ENCODE data around the gene IRF4.

The IRF4 gene

DNA sequence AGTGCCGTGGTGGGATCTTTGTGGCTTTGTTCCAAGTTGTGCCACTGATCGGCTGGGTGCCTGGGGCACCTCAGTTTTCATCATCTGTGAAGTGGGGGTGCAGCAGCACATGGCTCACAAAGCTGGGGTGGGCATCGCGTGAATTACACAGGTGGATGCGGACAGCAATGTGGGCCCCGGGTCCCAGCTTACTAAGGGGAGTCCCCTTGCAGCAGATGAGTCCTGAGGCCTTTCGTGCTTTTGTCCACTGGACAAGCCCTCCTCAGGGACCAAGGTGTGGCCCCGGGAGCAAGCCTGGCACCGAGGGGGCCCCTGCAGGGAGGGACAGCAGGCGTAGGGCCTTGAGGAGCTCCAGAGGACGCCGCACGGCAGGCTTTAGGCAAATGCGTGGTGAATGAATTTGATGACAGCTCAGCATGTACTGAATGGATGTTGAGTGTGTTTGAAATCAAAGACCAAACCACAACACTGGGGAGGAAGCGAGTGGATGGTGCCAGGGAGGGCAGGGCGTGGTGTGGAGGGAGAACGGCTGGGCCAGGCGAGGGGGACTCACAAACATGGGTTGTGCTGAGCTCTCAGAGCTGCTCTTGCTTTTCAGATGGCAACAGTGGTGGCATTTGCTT, 53.2 kb downstream of the IRF4 start:
- no peak for DNase-seq (ENCODE audit: low spot score)

DNA sequence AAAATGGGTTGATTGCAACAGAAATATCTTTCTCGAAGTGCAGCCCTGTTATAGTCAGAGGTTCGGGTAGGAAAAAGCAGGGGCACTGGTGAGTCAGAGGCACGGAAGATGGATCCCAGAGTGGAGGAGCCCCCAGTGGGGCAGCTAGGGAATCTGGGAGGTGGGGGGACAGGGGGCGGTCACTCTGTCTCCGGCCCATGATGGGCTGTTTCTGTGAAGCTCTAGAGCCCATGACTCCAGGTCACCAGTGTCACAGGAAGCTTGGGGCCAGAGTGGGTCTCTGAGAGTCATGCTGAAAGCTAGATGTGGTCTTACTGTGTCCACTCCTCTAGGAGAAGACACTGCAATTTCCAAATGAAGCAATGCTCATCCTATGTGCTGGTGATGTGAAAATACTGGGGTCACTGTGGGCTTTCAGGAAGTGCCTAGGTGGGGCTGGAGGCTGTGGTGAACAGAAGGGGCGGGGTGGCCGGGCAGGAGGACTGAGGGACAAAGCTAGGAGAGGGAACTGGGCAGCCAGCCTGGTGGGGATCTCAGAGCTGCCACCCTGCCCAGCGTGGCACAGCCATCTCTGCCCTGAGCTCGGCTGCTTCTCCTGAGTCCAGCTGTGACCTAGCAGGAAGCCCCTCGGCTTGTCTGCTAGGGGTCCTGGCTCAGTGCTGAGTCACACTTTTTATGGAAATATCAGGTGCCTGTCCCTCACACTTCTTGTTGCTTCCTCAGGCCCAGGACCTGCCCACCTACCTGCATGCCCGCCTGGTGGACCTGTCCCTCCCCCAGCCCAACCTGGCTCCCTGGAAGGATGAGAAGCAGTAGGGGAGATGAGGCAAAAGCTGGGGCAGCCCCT, 54.2 kb downstream of the IRF4 start:
- no peak for DNase-seq (ENCODE audit: low spot score)

DNA sequence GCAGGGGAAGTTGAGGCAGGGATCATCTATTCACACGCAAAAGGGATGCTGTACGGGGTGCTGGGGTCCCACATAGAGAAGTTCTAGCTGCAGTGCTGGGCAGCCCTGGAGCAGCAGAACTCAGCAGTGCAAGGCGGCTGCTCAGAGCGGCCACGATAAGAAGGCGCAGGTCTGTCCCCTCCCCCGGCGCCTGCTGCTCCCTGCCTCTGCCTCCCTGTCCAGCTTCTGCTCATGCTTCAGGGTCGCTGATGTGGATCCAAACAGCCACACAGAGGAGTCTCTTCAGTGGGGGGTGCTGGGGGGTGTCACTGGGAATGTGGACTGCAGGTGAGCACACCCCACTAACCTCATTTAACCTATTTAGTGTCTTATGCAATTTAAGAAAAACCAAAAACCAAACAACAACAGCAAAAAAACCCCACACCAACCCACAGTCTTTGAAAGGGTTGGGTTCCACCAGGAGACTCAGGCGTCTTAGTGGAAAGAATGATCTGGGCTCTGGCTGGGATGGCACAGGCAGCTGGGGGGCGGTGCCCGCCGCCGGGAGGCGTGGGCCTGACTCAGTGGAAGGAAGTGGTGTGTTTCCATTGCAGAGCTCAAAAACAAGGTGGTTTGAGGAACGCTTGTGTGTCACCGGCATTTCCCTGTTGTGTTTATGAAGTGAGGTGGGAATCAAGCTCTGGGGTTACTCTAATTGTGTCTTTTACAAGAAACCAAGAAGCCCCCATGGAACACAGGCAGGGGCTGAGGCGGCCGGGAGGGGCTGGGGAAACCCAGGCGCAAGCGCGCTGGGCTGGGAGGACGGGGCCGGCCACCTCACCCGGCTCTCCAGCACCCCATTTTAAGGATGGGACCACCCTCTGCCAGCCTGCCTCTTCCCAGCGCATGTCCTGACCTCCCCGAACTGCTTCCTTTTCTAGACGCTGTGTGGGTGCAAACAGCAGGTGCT, 55.1 kb downstream of the IRF4 start:
- no peak for DNase-seq (ENCODE audit: low spot score)

DNA sequence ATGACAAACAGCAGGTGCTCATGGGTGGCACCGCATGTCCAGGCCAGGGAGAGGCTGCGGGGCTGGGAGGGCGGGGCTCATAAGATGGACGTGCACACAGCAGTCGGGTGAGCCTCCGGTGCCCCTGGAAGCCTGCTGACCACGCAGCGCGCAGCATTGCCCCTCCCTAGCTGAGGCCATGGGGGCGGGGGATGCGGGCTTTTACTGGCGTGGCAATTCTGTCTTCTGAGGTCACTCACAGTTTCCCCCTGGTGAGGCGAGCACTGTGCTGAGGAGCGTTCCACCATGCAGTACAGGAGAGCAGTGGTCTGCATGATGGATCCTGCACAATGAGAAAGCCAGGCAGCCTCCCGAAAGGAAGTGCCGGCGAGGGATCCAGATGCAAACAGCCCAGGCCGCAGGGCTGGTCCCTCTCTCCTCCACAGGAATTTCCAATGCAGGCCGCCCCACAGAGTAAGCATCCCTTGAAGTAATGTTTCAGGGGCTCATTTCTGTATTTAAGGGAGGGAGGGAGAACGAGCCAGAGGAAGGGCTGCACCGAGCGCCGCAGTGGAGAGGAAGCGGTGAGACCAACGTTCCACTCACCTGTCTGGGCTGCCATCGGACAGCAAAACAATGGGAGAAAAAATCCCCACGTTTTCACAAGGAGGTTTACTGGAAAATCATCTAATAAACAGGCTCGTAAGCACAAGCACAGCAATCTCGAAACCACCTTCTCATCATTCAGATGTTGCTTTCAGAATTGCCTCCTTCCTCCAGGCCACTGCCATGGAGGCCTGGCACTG, 56.0 kb downstream of the IRF4 start:
- DNase-seq (ENCODE audit: low spot score): no peak

DNA sequence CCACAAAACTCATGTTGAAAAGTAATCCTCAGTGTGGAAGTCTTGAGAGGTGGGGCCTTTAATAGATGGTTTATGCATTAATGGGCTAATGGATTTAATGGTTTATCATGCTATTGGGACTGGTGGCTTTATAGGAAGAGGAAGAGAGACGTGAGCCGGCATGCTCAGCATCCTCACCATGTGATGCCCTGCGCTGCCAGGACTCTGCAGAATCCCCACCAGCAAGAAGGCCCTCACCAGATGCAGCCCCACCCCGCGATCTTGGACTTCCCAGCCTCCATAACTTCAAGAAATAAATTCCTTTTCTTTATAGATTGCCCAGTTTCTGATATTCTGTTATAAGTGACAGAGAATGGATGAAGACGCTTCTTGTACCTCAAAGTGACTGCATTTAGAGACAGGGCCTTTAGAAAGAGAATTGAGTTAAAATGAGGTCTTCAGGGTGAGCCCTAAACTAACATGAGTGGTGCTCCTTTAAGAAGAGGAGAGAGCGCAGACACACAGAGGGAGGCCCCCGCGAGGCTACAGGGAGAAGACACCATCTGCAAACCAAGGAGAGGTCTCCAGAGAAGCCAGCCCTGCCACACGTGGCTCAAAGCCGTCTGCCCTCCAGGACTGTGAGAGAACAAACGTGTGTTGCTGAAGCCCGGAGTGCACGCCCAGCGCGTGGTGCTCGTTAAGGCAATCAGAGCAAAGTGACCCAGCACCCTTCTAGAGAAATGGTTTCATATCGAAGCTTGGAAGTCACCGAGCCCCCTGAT, 56.9 kb downstream of the IRF4 start:
- no peak for DNase-seq (ENCODE audit: low spot score)

DNA sequence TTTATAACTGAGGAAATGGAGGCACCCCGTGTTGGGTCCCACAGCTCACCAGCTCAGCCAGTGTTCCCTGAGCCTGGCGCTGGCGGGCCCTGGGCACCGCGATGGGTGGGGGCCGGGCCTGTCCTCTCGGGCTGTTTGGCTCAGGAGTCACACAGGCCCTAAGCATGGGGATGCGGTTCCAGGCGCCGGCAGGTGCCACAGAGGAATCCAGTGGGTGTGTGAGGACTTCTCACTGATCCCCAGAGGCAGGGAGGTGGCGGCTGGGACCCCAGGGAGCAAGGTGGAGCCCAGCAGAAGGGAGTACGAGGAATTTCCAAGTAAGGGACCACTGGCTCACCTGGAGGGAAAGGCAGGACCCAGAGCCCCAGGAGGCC, 57.5 kb downstream of the IRF4 start:
- no peak for DNase-seq (ENCODE audit: low spot score)

DNA sequence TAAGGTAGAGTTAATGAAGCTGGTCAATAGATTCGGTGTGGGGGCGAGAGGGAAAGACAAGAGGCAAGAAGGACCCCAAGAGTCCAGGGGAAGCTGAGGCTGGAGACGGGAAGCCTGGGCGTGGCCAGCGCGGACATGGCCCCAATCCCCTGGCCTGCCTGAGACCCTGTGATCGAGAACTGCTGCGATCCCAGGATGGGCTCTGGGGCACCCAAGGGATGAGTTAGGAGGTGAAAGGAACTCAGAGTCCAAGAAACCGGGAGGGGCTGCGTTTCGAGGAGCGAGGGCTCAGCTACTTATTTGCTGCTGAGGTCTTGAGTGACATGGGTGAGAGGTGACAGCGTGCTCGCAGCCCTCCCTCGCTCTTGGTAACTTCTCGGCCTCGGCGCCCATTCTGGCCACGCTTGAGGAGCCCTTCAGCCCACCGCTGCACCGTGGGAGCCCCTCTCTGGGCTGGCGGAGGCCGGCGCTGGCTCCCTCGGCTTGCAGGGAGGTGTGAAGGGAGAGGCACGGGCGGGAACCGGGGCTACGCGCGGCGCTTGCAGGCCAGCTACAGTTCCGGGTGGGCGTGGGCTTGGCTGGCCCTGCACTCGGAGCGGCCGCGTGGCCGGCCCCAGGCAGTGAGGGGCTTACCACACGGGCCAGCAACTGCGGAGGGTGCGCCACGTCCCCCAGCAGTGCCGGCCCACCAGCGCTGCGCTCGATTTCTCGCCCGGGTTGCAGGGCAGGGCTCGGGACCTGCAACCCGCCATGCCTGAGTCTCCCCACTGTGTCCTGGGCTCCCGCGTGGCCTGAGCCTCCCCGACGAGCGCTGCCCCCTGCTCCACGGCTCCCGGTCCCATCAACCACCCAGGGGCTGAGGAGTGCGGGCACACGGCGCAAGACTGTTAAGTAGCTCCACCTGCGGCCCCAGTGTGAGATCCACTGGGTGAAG, 58.2 kb downstream of the IRF4 start:
- DNase-seq (ENCODE audit: low spot score): no peak

DNA sequence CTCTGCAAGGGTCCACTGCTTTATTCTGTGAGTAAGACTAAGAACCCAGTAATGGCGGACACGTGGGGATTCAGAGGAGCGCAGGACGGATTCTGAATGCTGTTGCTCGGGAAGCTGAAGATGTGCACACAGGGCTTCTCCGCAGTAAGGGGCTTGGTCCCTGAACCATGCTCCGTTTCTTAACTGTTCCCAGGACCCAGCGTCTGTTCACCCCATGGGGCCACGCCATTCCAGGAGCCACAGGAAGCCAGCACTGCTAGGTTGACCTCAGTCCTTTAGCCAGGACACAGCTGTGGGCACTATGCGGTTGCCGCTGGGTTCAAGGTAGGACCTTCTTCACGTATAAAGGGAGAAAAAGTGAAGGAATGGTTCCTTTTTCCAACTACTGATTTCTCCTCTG, 59.8 kb downstream of the IRF4 start:
- no peak for DNase-seq (ENCODE audit: low spot score)

DNA sequence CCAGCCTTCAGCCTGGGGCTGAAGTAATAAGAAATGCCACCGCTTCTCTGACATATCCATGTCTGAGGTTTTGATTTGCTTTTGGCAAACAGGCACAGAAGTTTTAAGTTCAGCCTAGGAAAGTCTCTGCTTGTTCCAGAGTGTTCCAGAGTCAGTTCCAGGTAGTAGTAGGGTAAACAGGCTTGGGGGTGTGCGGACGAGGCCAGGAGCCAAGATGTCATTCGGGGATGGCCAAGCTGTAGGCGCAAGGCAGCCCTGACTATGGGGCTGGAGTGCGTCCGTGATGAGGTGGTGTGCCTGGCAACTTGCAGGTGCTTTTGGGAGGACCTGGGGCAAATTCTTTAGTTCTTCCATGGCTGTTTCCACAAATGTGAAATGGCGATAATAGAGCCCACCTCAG, 60.3 kb downstream of the IRF4 start:
- DNase-seq (ENCODE audit: low spot score): no peak

DNA sequence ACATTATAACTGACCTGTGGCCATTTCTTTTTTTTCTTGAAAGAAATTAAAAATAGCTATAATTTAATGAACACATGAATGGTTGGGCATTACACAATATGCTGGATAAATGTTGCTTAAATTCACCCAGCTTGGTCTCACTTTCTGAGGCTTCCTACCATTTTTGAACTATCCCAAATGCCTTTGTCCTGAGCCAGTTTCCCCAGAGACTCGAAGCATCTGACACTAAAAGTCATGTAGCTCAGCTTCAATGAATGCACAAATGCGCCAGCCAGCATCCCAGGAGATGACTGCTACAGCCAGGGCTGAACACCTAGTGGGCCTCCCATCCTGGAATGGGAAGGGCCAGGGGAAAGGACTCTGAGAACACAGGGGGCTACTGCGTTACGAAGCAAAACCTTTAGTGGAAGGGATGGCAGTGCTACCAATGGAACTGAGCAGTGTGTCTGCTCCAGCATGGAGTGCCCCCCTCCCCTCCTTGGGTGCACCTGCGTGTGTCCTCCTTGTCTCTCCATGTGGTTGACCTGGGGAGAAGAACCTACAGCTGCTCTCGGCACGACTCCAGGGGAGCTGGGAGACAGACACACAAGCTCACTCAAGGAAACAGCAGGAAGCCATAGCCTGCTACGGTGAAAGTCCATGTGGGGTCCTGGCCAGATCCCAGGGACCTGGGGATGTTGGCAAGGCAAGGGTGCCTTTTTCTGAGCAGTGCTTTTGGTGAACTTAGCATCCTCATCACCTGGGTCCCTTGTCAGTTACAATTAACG, 60.9 kb downstream of the IRF4 start:
- no peak for DNase-seq (ENCODE audit: low spot score)

DNA sequence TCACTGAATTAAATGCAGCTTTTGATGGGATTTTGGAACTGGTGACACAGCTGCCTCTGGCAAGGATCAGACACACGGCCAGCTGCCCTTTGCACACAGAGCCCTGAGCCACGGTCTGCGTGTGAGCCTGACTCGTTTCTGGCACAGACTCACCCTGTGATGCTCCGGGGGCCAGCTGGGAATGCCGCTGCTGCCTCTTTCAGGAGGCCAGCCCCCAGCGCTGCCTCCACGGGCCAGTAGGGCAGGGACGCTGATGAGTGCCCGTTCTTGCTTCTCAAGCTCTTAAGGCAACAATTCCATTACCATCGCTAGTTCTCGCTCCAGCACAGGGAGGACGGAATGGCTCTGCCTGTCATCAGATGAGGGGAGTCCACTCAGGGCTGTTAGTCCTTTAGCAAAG, 61.6 kb downstream of the IRF4 start:
- no peak for DNase-seq (ENCODE audit: low spot score)

DNA sequence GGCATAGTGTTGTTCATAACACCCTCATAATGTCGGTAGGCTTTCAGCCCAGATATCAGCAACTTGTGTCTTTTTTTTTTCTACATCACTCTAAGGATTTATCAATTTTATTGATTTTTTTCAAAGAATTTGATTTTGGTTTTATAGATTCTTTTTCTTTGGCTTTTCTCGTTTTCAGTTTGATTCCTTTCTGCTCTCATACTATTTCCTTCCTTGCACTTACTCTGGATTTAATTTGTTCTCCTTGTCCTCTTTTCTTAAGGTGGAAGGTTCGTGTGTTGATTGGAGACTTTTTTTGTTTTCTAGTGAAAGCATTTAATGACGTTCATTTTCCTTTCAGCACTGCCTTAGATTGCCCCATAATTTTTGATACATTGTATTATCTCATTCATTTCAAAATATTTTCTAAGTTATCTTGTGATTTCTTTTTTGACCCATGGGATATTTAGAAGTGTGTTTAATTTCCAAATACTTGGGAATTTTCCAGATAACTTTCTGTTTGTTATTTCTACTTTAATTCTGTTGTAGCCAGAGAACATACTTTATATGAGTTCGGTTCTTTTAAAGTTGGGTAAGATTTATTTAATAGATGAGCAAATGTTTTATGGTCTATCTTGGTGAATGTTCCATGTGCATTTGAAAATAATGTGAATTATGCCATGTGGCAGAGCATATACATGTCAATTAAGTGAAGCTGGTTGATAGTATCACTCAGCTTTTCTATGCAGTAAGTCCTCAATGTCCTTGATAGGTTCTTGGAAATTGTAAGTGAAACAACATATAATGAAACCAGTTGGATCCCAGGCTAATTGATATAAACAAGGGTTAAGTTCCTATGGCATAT, 62.8 kb downstream of the IRF4 start:
- no peak for DNase-seq (ENCODE audit: low spot score)

DNA sequence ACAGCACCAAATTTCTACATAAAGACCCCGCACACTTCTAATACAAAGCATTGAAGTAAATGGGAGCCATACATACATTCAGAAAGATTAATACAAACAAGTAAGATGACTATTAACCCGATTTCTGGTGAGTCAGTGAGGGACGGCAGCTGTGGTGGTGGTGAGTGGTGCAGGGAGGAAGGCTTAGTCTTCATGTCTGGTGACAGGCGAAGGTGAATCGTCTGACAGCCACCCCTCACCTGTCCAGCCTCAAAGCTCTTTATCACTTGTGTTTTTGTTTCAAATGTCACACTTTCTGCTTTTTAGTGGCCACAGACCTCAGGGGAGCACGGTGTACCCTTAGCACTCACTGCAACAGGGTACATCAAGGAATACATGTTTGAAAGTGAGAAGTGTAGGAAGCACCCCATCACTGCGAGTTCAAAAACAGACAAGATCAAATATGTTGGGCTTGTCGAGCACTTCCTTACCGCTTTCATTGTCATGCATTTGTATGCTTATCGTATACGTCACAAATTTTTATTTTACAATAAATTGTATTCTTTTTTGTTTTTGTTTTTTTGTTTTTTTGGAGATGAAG, 63.5 kb downstream of the IRF4 start:
- no peak for DNase-seq (ENCODE audit: low spot score)

DNA sequence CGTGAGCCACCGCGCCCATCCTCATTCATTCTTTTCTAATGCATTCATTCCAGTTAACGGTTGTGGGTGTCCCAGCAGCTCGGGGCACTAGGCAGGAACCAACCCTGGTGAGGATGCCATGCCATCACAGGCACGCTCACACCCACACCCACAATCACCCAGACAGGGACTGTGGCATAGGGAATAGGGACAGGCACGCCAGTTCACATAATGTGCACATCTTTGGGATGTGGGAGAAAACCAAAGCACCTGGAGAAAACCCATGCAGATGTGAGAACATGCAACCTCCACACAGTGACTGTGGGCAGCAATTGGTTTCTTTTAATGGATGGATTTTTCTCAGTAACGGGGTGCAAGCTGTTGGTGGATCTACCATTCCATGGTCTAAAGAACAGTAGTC, 64.3 kb downstream of the IRF4 start:
- DNase-seq (ENCODE audit: low spot score): no peak

DNA sequence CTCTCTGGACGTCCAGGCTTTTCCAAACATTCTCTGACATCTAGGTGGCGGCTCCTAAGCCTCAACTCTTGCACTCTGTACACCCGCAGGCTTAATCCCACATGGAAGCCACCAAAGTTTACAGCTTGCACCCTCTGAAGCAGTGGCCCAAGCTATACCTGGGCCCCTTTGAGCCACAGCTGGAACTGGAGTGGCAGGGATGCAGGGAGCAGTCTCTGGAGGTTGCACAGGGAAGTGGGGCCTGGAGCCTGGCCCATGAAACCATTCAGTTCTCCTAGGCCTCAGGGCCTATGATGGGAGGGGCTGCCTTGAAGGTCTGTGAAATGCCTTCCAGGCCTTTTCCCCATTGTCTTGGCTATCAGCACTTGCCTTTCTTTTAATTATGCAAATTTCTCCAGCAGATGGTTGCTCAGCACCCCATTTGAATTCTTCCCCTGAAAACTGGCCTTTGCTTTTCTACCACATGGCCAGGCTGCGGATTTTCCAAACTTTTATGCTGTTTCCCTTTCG, 64.9 kb downstream of the IRF4 start:
- DNase-seq (ENCODE audit: low spot score): no peak

DNA sequence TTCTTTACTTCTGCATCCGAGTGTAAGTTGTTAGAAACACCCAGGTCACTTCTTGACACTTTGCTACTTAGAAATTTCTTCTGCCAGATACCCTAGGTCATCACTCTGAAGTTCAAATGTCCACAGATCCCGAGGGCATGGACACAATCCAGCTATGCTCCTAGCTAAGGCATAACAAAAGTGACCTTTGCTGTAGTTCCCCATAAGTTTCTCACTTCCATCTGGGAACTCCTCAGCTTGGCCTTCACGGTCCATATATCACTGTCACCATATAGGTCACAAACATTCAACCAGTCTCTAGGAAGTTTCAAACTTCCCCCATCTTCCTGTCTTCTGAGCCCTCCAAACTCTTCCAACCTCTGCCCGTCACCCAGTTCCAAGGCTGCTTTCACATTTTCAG, 65.3 kb downstream of the IRF4 start:
- no peak for DNase-seq (ENCODE audit: low spot score)

Measured in hematopoietic multipotent progenitor cell treated with erythropoietin and hydrocortisone succinate and interleukin-3 and kit ligand, for 15 days (in vitro differentiated cells).